GM18907 (cell line): ENCODE results near the gene RSPH1.
A peak's percentile ranks its signal among the peaks of the same experiment; 100 is the strongest.

Experiments
- ATAC-seq: cut with Tn5 transposase; IDR thresholded peaks from one replicate; pipeline ENCODE4 v1.9.1; 2021; ENCODE audit warnings: mild to moderate bottlenecking, moderate library complexity; ENCODE audit not compliant: unreplicated experiment

Gene RSPH1

GRCh38 chr21:42433946-42434551, 62.0 kb downstream of the RSPH1 start:
- no peak for ATAC-seq

GRCh38 chr21:42432695-42433094, 63.3 kb downstream of the RSPH1 start:
- no peak for ATAC-seq

- ATAC-seq = no peak
Observed at GRCh38 chr21:42431196-42431595, 64.8 kb downstream of the RSPH1 start.

- ATAC-seq = no peak
Observed at GRCh38 chr21:42430521-42430920, 65.5 kb downstream of the RSPH1 start.

- ATAC-seq = no peak
Observed at GRCh38 chr21:42429856-42430255, 66.2 kb downstream of the RSPH1 start.

GRCh38 chr21:42429021-42429420, 67.0 kb downstream of the RSPH1 start:
- ATAC-seq = no peak

GRCh38 chr21:42427809-42428419, 68.1 kb downstream of the RSPH1 start:
- ATAC-seq = no peak

GRCh38 chr21:42426876-42427480, 69.0 kb downstream of the RSPH1 start:
- no peak for ATAC-seq

GRCh38 chr21:42426424-42426823, 69.6 kb downstream of the RSPH1 start:
- no peak for ATAC-seq

- ATAC-seq = peak; percentile 26
Observed at GRCh38 chr21:42425591-42425990, 70.4 kb downstream of the RSPH1 start.

GRCh38 chr21:42424914-42425541, 71.0 kb downstream of the RSPH1 start:
- peak; percentile 71 for ATAC-seq

- ATAC-seq = no peak
Observed at GRCh38 chr21:42423685-42424084, 72.3 kb downstream of the RSPH1 start.

- peak; percentile 54 for ATAC-seq
Observed at GRCh38 chr21:42423197-42423675, 72.8 kb downstream of the RSPH1 start.
